ENCODE data around the gene RND1.
A peak's percentile ranks its signal among the peaks of the same experiment; 100 is the strongest.
"Not testable (repeated sequence)": the region's sequence is repeated elsewhere in the genome, so short reads cannot be mapped to it uniquely, and the experiment has no call there.

RND1 gene

DNA sequence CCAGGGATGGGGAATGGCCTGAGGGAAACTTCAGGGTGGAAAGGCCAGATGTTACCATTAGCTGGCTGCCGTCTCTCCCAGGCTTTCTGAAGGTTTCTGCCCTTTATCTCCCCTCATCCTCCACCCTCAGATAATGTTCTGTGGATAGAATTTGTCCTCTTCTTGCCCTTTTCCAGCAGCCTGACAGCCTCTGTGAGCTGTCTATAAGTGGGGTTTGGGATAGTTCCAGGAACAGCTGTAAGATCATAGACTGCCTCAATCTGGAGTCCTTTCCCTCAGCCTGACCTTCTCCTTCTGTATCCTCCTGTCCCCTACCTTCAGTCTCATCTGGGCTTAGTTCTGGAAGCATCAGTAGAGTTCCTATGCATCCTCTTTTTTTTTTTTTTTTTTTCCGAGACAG, 2.8 kb upstream of the RND1 start:
- no peak for DNase-seq (ENCODE audit: low read depth)

DNA sequence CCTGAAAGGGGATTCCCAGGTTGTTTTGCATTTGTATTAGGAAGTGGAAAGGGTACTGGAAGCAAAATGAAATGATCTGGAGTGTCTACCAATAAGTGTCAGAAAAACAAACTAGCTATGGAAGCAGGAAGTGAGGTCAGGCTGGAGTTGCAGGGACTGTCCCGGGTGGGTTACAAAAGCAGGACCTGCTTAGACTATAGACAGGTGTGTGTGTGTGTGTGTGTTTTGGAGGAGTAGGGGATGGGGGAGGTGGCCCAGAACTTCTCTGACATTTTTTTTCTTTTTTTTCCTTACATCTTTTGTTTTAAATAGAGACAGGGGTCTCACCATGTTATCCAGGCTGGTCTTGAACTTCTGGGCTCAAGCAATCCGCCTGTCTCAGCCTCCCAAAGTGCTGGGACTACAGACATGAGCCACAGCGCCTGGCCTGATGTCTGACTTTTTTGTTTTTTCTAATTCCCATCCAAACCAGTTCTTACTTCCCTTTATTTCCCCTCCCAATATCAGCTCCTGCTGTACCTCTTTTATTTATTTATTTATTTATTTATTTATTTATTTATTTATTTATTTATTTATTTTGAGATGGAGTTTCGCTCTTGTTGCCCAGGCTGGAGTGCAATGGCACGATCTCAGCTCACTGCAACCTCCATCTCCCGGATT, 512 bp upstream of the RND1 start:
- DNase-seq (ENCODE audit: low read depth): no peak

DNA sequence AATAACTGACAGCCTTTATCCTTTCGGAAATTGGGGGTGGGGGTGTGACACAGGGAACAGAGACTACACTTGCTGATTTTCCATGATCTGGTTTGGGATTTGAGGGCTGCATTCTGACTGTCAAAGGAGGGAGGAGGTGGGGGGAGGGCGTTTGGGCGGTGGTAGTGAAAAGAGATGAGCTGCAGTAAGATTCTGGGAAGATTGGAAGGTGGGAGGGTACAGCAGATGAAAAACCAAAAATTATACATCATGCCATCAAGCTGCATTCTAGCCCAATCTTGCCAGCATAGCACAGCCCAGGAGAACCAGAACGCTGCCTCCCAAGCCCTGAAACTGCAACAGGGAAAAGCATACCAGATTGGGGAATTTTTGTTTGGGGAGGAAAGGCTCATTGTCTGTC, 2.4 kb downstream of the RND1 start:
- no peak for DNase-seq (ENCODE audit: low read depth)

DNA sequence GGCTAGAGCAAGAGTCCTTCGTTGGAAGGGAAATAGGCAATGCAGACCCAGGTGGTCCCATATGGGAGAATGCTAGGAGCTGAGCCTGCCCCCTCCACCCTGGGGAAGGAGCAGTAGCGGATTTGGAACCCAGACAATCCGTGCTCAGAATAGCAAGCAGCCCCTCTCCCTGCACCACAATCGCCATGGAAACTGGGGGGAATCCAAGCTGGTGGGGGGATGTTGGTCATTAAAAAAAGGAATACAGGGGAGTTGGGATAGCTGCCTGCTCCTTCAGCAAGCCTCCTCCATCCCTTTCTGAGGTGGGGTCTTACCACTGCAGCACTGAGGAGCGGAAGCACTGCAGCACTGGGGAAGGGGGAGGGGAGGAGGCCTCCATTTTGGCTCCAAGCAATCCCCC, 2.9 kb downstream of the RND1 start:
- DNase-seq (ENCODE audit: low read depth): no peak

DNA sequence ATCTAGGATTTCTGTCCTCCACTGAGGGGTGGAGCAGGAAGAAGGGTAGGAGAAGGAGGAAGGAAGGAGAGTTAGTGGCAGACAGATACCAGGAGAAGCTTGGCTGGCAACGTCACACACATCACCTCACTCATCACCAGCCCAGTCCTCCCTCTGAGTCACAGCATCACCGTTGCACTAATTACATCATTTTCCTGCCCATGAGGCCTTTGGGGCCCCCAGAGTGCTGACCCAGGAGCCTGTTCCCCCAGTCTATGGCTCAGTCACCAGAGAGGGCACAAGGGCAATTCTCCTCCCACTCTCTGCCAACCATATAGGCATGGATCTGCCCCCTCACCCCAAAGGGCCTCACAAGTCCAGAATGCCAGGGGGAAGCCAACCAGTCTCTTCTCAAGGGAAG, 4.6 kb downstream of the RND1 start:
- DNase-seq (ENCODE audit: low read depth): no peak

DNA sequence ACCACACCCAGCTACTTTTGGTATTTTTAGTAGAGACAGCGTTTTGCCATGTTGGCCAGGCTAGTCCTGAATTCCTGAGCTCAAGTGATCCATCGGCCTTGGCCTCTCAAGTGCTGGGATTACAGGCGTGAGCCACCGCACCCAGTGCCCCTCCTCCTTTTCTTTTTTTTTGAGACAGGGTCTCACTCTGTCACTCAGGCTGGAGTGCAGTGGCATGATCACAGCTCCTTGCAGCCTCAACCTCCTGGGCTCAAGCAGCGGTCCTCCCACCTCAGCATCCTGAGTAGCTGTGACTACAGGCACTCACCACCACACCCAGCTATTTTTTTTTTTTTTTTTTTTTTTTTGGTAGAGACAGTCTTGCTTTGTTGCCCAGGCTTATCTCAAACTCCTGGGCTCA, 5.4 kb downstream of the RND1 start:
- DNase-seq (ENCODE audit: low read depth): not testable (repeated sequence)

DNA sequence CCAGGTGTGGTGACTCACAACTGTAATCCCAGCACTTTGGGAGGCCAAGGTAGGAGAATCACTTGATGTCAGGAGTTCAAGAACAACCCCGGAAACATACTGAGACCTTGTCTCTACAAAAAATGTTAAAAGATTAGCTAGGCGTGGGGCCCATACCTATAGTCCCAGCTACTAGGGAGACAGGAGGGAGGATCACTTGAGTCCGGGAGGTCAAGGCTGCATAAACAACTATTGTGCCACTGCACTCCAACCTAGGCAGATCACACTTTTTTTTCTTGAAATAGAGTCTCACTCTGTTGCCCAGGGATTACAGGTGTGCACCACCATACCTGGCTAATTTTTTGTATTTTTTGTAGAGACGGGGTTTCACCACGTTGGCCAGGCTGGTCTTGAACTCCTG, 6.1 kb downstream of the RND1 start:
- DNase-seq (ENCODE audit: low read depth): no peak

DNA sequence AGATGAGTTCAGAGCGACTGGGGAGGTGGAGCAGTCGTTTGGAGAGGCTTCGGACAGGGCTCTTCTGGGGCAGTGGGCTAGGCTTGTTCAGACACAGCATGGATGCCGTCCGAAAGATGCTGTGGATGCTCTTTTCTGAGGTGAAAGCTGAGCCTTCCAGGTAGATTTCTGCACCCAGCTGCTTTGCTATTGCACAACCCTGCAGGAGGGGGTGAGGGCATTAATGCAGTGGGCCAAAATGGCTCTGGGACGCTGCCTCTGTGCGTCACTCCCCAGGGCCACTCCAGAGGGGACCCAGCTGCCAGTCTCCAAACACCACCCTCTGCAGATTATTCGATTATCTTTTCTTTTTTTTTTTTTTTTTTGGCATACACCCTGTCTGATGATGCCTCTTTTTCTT, 7.6 kb downstream of the RND1 start:
- DNase-seq (ENCODE audit: low read depth): no peak

DNA sequence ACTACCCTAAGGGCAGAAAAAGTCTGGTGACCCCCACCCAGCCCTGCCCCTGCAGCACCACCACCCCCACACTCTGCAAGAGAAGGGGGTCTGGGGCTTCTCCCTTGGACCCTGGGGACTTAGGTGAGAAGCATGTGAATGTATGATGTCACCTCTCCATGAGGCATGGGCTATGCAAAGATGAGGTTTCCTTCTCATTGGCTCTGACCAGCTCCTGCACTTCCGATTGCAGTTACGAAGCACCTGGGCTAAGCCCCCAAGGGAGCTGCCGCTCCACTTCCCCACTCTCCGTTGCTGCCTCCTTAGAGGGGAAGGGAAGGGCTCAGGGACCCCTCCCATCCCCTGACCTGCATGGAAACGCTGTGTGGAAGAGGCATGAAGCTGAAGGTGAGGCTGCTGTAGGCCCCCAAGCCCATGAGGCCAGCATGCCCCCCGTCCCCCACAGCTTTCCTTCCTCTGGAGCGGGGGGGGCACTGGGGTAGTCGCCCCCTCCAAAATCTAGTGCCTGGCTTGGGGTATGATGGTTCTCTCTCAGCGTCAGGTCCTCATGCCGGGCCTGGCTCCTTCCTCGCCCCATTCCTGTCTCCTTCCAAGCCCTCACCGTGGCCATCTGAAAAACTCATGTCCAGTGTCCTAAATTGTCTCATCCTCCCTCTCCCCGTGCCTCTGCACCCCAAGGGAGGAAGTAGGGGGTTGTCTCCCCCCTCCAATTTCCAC, 8.2 kb downstream of the RND1 start:
- DNase-seq (ENCODE audit: low read depth): no peak

DNA sequence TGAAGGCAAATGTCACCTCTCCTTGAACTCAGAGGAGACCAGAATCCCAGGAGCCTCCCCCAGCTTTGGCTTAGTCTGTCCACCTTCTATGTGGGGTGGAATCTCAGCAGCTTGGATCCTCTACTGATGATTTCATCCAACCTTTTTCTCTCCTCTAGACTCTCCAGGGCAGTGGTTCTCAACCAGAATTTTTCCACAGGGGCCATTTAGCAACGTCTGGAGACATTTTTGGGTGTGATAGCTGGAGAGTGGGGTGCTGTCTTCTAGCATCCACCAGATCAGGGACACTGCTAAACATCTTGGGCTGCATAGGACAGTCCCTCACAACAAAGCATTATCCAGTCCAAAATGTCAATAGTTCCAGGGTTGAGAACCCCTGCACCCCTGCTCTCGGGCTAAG, 9.3 kb downstream of the RND1 start:
- no peak for DNase-seq (ENCODE audit: low read depth)

DNA sequence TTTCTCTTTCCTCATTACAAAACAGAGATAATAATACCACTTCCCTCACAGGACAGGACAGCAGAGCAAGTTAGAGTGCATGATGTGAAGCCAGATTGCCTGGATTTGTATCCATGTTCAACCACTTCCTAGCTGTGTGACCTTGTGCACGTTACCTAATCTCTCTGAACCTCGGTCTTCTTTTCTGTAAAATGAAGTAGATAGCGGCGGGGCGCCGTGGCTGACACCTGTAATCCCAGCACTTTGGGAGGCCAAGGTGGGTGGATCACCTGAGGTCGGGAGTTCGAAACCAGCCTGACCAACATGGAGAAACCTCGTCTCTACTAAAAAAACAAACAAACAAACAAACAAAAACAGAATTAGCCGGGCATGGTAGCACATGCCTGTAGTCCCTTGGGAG, 10.7 kb downstream of the RND1 start:
- DNase-seq (ENCODE audit: low read depth): not testable (repeated sequence)

DNA sequence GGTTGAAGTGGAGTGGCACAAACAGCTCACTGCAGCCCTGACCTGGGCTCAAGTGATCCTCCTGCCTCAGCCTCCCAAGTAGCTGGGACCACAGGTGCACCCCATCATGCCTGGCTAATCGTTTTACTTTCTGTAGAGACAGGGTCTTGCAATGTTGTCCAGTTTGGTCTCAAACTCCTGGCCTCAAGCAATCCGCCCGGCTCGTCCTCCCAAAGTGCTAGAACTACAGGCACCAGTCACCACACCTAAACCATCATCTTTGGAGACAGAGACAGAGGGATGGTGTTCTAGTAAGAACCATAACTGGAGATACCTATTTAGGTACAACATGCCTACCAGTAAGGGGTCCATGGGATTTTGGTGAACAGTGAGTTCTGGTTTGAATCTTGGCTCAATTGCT, 11.2 kb downstream of the RND1 start:
- no peak for DNase-seq (ENCODE audit: low read depth)

DNA sequence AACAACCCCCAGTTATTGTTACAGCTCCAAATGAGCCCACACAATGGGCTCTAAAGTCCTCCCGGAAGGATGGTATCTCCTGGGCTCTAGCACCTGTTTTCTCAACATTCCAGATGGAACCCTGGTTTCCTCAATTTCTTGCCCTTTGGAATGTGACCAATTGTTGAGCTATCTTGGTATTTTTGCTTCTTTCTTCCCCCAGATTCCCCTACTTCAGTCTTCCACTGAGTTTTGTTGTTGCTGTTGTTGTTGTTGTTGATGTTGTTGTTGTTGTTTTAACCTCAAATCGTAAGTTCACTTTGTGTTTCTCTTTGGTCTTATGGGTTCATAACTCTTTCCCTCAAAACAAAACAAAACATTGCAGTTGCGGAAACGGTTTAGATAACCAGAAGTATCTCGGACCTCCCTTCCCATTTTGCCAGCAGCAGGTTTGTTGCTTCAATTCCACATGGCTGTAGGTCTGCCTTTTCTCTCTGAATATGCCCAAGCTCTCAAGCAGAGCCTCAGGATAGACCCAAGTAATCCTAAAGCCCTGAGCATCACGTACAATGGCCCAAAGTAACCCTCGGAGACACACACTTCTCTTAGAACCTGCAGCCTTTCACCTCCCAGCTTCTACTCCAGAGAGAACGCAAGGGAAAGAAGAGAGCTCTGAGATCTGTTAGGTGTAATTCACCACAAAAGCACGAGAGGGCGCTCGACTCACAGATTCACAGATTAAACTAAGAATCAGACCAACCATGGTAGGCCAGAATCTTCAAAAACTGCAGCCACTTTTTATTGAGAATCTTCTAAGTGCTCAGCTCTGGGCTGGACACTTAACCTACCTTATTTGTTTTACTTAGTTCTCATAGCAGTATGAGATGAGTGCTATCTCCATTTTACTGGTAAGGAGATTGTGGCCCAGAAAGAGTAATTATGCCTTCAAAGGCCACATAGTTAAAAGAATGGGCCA, 12.7 kb downstream of the RND1 start:
- peak; percentile 75 for DNase-seq (ENCODE audit: low read depth)

DNA sequence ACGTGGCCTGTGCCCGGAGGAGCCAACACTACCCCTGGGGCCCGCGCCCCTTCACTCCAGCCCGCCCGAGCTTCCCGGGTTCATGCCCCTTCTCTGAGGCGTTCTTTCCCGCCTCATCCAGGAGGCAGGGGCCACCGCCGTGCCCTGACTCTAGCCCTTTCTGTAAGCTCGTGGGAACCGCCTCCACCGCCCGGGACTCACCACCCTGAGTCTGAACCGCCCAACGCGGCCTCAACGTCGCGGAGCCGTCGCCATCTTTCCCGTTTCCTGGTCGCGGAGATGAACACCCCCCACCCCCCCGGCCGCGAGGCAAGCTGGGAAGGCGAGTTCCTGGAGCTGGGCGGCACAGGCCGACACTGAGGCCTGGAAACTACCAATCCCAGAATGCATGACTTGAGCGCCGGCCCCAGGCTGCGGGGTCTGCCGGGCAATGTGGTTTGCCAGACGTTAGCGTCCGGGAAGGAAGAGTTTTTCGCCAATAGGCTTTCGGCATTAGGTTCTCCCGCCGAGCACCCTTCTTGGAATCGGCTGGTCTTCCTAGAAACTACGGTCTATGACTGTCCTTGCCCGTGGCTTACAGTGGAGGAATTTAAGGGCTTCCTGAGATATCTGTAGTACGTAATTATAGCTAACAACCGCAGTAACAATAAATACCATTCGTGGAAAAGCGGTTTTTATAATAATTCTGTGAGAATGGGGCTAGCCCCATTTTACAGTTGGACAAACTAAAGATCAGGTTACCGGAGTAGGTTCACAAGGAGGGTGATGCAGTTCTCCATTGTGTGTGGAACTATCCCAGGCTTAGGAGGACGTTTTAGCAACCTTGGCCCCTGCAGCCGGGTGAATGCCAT, 13.6 kb downstream of the RND1 start, which contains the start of gene DDX23:
DDX23 (minus strand) TSS at position 281 of the 851 bp plus-strand sequence. CDS start 6,381 bp downstream, outside the sequence.
- DNase-seq (ENCODE audit: low read depth): peak; percentile 88

DNA sequence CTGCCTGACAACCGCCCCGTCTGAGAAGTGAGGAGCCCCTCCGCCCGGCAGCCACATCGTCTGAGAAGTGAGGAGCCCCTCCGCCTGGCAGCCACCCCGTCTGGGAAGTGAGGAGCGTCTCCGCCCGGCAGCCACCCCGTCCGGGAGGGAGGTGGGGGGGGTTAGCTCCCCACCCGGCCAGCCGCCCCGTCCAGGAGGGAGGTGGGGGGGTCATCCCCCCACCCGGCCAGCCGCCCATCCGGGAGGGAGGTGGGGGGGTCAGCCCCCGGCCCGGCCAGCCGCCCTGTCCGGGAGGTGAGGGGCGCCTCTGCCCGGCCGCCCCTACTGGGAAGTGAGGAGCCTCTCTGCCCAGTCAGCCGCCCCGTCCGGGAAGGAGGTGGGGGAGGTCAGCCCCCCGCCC, 23.6 kb downstream of the RND1 start:
- not testable (repeated sequence) for DNase-seq (ENCODE audit: low read depth)

DNA sequence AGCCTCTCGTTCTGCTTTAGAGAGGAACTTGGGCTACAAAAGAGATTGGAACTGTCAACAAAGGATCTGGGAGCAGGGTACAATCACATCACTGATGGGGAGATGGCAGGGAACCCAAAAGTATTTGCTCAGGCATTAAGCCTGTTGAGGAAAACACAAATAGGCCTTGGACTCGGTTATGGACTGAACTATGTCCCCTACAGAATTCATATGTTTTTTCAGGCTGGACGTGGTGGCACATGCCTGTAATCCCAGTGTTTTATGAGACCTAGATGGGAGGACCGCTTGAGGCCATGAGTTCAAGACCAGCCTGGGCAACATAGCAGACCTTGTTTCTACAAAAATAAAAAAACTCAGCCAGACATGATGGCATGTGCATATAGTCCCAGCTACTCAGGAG, 27.6 kb downstream of the RND1 start:
- no peak for DNase-seq (ENCODE audit: low read depth)

DNA sequence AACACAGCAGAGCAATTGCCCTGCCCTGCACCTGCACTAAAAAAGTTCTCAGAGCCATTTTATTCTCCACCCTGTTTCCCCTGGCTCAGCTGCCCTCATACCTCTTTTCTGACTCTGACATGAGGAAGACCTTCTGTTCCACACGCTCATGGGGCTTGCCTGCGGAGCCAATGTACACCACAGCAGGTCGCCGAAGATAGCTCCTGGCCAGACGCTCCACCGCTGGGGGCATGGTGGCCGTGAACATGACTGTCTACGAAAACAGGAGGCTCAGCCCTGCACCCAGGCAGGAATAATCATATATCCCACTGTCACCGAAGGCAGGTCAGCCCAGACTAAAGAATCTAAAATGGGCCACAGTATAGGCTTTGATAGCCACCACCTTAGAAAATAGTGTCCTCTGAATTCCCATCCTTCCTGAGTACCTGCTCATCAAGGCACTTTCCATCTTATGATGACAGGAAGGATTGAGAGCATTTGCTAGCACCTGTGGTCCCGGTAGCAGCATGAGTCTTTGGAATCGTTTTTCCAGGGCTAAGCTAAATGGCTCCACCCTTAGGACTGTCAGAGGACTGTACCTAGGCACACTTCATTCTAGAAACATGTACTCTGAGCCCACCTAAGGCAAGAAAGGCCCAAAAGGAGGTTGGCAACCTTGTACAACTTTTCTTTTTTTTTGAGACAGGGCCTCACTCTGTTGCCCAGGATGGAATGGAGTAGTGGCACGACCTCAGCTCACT, 33.2 kb downstream of the RND1 start:
- DNase-seq (ENCODE audit: low read depth): no peak

DNA sequence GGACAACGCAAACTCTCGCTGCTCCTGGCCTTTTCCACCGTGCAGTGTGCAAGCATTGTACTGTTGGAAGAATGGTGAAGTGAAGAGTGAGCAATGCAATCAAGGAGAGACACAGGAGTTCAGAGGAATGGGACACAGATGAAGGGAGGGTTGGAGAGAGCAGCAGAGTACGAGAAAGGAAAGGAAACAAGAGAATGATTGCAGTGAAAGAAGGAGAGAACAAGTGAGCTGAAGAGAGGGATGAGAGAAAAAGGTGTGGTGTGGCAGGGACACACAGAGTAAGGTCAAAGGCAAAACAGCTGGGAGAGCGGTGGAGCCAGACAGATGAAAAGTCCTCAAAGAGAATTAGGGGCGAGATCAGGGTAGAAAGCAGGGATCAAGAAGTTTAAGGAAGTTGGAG, 34.4 kb downstream of the RND1 start:
- no peak for DNase-seq (ENCODE audit: low read depth)

DNA sequence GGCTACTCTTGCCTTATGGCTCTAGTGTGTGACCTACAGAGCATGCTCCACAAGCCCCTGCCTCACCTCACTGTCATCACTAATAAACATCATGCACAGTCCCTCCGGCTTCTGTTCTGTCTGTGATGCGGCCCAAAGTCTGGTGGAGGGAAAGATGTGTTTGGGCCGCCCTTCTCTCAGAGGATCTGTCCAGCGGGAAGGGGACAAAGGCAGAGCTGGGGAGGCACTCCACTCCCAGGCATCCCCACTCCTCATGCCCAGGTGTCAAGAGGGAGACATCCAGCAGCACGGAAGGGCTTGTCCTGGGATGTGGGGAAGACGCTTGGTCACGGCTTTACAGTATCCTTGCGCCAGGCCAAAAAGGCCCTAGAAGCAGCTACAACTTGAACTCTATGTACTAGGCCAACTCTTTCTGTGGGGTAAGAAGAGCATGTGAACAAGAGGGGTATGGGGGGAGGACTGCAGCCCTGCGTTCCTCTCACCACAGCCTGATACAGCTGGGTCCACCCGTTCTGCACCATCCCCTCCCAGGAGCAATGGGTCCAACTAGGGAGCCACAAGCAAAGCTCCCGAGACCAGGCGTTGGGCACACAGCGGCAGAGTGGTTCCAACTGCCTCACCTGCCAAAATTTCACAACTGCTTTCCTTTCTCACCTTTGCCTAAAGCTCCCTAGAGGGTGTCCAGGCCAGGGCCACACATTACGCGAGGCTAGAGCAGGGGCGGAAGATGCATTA, 36.7 kb downstream of the RND1 start:
- DNase-seq (ENCODE audit: low read depth): no peak

DNA sequence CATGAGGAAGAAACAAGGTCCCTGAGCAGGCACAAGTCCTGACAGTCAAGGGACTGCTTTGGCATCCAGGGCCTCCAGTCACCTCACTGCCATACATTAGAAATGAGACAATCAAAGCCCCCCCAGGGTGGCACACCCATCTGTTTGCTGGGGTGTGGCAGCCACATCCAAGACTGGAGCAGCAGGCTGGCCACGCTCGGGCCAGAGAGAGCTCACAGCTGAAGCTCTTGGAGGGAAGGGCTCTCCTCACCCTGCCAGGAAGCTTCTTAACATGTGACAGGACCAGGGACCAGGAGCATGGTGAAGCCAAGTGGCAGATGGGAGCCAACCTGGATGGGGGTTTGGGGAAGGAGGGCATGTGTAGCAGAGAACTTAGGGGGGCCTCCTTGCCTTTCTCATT, 37.4 kb downstream of the RND1 start:
- DNase-seq (ENCODE audit: low read depth): no peak
